ENCODE data around the gene ZNF879. TPM values are rescaled to one million over a fixed set of nuclear protein-coding genes. Genes with fewer than 3 reads are reported as not detected.

The ZNF879 gene
- total and polyA plus RNA-seq, 2 donors (not counting 1 experiment from before 2014, with no cell fraction given), result 1.5 to 7.1 TPM

- Histone ChIP-seq H3K79me2 (ENCODE audit: control insufficient read depth, insufficient read depth, low read length) (no peaks in the 10 kb centered on the region), H3K4me3 (replicated peaks in 1 of 4; ENCODE audit: control extremely low read depth in 1 of 4, insufficient read depth in 1 of 4, low read depth in 3 of 4, low read length in 4 of 4) (no peak overlapping the region), H2AFZ (ENCODE audit: low read length) (no peak overlapping the region), H3K9me3 (ENCODE audit: control insufficient read depth, insufficient read depth, low read depth, low read length) (no peaks in the 10 kb centered on the region), H3K36me3 (ENCODE audit: control insufficient read depth, insufficient read depth, low read length) (no peaks in the 10 kb centered on the region), H3K27ac (ENCODE audit: insufficient read depth, low read length) (no peak overlapping the region), H3K4me1 (ENCODE audit: control insufficient read depth, extremely low read depth, insufficient read depth, low read length) (no peaks in the 10 kb centered on the region), H3K27me3 (ENCODE audit: control insufficient read depth, insufficient read depth, low read length) (no peaks in the 10 kb centered on the region), H3K9ac (ENCODE audit: insufficient read depth, low read length) (no peak overlapping the region), H4K20me1 (ENCODE audit: control insufficient read depth, extremely low read depth, insufficient read depth, low read length) (no peaks in the 10 kb centered on the region), H3K4me2 (ENCODE audit: extremely low read depth, insufficient read depth, low read length) (no peak overlapping the region)
- DNase-seq (ENCODE audit: low read depth in 2 of 2), result no peak
- TF ChIP-seq CTCF (conservative IDR thresholded peaks at IDR 0.05 in 1 of 2, IDR thresholded peaks at IDR 0.05 in 1 of 2; ENCODE audit: low read depth in 1 of 2, low read length in 2 of 2) (no peak), EZH2 (IDR thresholded peaks at IDR 0.05; ENCODE audit: low read length, missing control alignments) (no peak)
These were observed 17.0 kb upstream of the ZNF879 start for GRCh38 chr5:179006564-179006963.

- Histone ChIP-seq H3K9me3 (ENCODE audit: control insufficient read depth, insufficient read depth, low read depth, low read length) (no peaks in the 10 kb centered on the region), H3K9ac (ENCODE audit: insufficient read depth, low read length) (no peak overlapping the region), H4K20me1 (ENCODE audit: control insufficient read depth, extremely low read depth, insufficient read depth, low read length) (no peaks in the 10 kb centered on the region), H3K4me1 (ENCODE audit: control insufficient read depth, extremely low read depth, insufficient read depth, low read length) (no peaks in the 10 kb centered on the region), H3K4me3 (replicated peaks in 1 of 4; ENCODE audit: control extremely low read depth in 1 of 4, insufficient read depth in 1 of 4, low read depth in 3 of 4, low read length in 4 of 4) (no peak overlapping the region), H3K27me3 (ENCODE audit: control insufficient read depth, insufficient read depth, low read length) (no peaks in the 10 kb centered on the region), H3K27ac (ENCODE audit: insufficient read depth, low read length) (no peak overlapping the region), H2AFZ (ENCODE audit: low read length) (no peak overlapping the region), H3K36me3 (ENCODE audit: control insufficient read depth, insufficient read depth, low read length) (no peaks in the 10 kb centered on the region), H3K4me2 (ENCODE audit: extremely low read depth, insufficient read depth, low read length) (no peak overlapping the region), H3K79me2 (ENCODE audit: control insufficient read depth, insufficient read depth, low read length) (no peaks in the 10 kb centered on the region)
- peak in 1 of 2 donors; percentile 2 for DNase-seq (ENCODE audit: low read depth in 2 of 2)
- no peak for TF ChIP-seq EZH2 (IDR thresholded peaks at IDR 0.05; ENCODE audit: low read length, missing control alignments)
- TF ChIP-seq CTCF (conservative IDR thresholded peaks at IDR 0.05 in 1 of 2, IDR thresholded peaks at IDR 0.05 in 1 of 2; ENCODE audit: low read depth in 1 of 2, low read length in 2 of 2), result no peak
These were observed 14.9 kb upstream of the ZNF879 start for GRCh38 chr5:179008667-179009066.

GRCh38 chr5:179033004-179033580, 9.5 kb downstream of the ZNF879 start:
- H4K20me1 ChIP-seq (ENCODE audit: control insufficient read depth, extremely low read depth, insufficient read depth, low read length), result no peaks in the 10 kb centered on the region
- no peak overlapping the region for H3K4me3 ChIP-seq (replicated peaks in 1 of 4; ENCODE audit: control extremely low read depth in 1 of 4, insufficient read depth in 1 of 4, low read depth in 3 of 4, low read length in 4 of 4)
- peaks cover 1% of the 10 kb centered on the region for H3K9me3 ChIP-seq (ENCODE audit: control insufficient read depth, insufficient read depth, low read depth, low read length)
- H3K4me1 ChIP-seq (ENCODE audit: control insufficient read depth, extremely low read depth, insufficient read depth, low read length), result no peaks in the 10 kb centered on the region
- no peak overlapping the region for H2AFZ ChIP-seq (ENCODE audit: low read length)
- H3K27me3 ChIP-seq (ENCODE audit: control insufficient read depth, insufficient read depth, low read length), result no peaks in the 10 kb centered on the region
- no peak for TF ChIP-seq EZH2 (IDR thresholded peaks at IDR 0.05; ENCODE audit: low read length, missing control alignments)
- no peak for TF ChIP-seq CTCF (conservative IDR thresholded peaks at IDR 0.05 in 1 of 2, IDR thresholded peaks at IDR 0.05 in 1 of 2; ENCODE audit: low read depth in 1 of 2, low read length in 2 of 2)
- no peak overlapping the region for H3K4me2 ChIP-seq (ENCODE audit: extremely low read depth, insufficient read depth, low read length)
- no peaks in the 10 kb centered on the region for H3K79me2 ChIP-seq (ENCODE audit: control insufficient read depth, insufficient read depth, low read length)
- peak; percentile 1 to 5 for DNase-seq (ENCODE audit: low read depth in 2 of 2)
- peaks cover 2% of the 10 kb centered on the region for H3K36me3 ChIP-seq (ENCODE audit: control insufficient read depth, insufficient read depth, low read length)
- no peak overlapping the region for H3K9ac ChIP-seq (ENCODE audit: insufficient read depth, low read length)
- no peak overlapping the region for H3K27ac ChIP-seq (ENCODE audit: insufficient read depth, low read length)
